Measurements from ENCODE around the gene PPP2R2B. TPM values are rescaled to one million over a fixed set of nuclear protein-coding genes. Genes with fewer than 3 reads are reported as not detected.

The PPP2R2B gene
- polyA plus RNA-seq, 1 donor (not counting 4 experiments of a cell fraction or from before 2014, with no cell fraction given), result 0.33 TPM

- Histone ChIP-seq H3K27me3 (ENCODE audit: control insufficient read depth, extremely low read depth, insufficient read depth, low read length) (no peaks in the 10 kb centered on the region), H3K4me3 (ENCODE audit: control insufficient read depth in 2 of 3, extremely low read depth in 1 of 3, insufficient read depth in 2 of 3, low read depth in 1 of 3, low read length in 3 of 3) (no peak overlapping the region), H2AFZ (ENCODE audit: control insufficient read depth, low read length) (no peak overlapping the region), H3K4me1 (ENCODE audit: control insufficient read depth, extremely low read depth, insufficient read depth, low read length) (no peaks in the 10 kb centered on the region), H3K9ac (ENCODE audit: control insufficient read depth, extremely low read depth, insufficient read depth, low read length) (no peak overlapping the region), H3K36me3 (ENCODE audit: control insufficient read depth in 2 of 2, extremely low read depth in 1 of 2, insufficient read depth in 2 of 2, low read length in 2 of 2) (no peaks in the 10 kb centered on the region), H3K27ac (ENCODE audit: control insufficient read depth, insufficient read depth, low read length) (no peak overlapping the region), H4K20me1 (ENCODE audit: control insufficient read depth, extremely low read depth, insufficient read depth, low read length) (no peaks in the 10 kb centered on the region), H3K4me2 (ENCODE audit: control insufficient read depth, extremely low read depth, insufficient read depth, low read depth, low read length) (no peak overlapping the region), H3K79me2 (ENCODE audit: control insufficient read depth, insufficient read depth, low read length) (no peaks in the 10 kb centered on the region), H3K9me3 (ENCODE audit: control insufficient read depth, low read depth, low read length) (no peaks in the 10 kb centered on the region), H3K9me1 (ENCODE audit: control insufficient read depth, extremely low read depth, insufficient read depth, low read length) (no peaks in the 10 kb centered on the region)
- DNase-seq (ENCODE audit: low read depth, low spot score) (no peak), FAIRE-seq (no peak)
- no peak for TF ChIP-seq EZH2 (IDR thresholded peaks at IDR 0.05; ENCODE audit: low read length)
- TF ChIP-seq, protein P1, sequence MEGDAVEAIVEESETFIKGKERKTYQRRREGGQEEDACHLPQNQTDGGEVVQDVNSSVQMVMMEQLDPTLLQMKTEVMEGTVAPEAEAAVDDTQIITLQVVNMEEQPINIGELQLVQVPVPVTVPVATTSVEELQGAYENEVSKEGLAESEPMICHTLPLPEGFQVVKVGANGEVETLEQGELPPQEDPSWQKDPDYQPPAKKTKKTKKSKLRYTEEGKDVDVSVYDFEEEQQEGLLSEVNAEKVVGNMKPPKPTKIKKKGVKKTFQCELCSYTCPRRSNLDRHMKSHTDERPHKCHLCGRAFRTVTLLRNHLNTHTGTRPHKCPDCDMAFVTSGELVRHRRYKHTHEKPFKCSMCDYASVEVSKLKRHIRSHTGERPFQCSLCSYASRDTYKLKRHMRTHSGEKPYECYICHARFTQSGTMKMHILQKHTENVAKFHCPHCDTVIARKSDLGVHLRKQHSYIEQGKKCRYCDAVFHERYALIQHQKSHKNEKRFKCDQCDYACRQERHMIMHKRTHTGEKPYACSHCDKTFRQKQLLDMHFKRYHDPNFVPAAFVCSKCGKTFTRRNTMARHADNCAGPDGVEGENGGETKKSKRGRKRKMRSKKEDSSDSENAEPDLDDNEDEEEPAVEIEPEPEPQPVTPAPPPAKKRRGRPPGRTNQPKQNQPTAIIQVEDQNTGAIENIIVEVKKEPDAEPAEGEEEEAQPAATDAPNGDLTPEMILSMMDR (optimal IDR thresholded peaks at IDR 0.05 in 1 of 3, IDR thresholded peaks at IDR 0.05 in 1 of 3, conservative IDR thresholded peaks at IDR 0.05 in 1 of 3; ENCODE audit: extremely low read depth in 1 of 3, insufficient read depth in 2 of 3, low read length in 3 of 3), result no peak
- dilution Hi-C loops (cut with MboI; ENCODE audit: extremely low pct_ligation_motif_present, low sequenced_read_pairs), result no loop called here
Observed at GRCh38 chr5:146921225-146921624, 42.7 kb upstream of the PPP2R2B start.

DNA sequence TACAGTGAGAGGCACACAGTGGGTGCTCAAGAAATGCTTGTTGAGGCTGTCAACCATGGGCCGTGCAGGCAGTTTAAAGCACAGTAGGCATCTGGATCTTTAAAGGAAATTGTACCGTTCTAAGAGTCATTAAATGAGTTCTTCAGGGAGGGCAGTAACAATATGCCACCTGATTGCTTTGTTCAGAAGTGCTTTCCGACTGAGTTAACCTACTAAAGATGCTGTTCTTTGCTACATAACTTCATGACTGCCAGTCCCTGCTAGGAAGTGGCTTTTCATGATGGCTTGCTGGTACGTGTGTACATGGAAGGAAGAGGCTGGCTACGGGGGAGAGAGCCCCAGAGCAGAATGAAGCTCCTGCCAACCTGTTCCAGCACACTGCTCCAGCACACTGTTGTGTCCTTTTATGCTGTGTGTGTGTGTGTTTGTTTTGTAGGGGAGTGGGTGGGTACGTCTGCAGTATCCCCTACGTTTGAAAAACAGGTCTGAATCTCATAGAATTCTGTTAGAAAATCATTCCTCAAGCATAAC, 41.9 kb upstream of the PPP2R2B start:
- Histone ChIP-seq H3K27ac (ENCODE audit: control insufficient read depth, insufficient read depth, low read length) (no peak overlapping the region), H4K20me1 (ENCODE audit: control insufficient read depth, extremely low read depth, insufficient read depth, low read length) (no peaks in the 10 kb centered on the region), H3K4me2 (ENCODE audit: control insufficient read depth, extremely low read depth, insufficient read depth, low read depth, low read length) (no peak overlapping the region), H2AFZ (ENCODE audit: control insufficient read depth, low read length) (no peak overlapping the region), H3K9me1 (ENCODE audit: control insufficient read depth, extremely low read depth, insufficient read depth, low read length) (no peaks in the 10 kb centered on the region), H3K4me3 (ENCODE audit: control insufficient read depth in 2 of 3, extremely low read depth in 1 of 3, insufficient read depth in 2 of 3, low read depth in 1 of 3, low read length in 3 of 3) (no peak overlapping the region), H3K36me3 (ENCODE audit: control insufficient read depth in 2 of 2, extremely low read depth in 1 of 2, insufficient read depth in 2 of 2, low read length in 2 of 2) (no peaks in the 10 kb centered on the region), H3K9me3 (ENCODE audit: control insufficient read depth, low read depth, low read length) (no peaks in the 10 kb centered on the region), H3K79me2 (ENCODE audit: control insufficient read depth, insufficient read depth, low read length) (no peaks in the 10 kb centered on the region), H3K9ac (ENCODE audit: control insufficient read depth, extremely low read depth, insufficient read depth, low read length) (no peak overlapping the region), H3K4me1 (ENCODE audit: control insufficient read depth, extremely low read depth, insufficient read depth, low read length) (no peaks in the 10 kb centered on the region), H3K27me3 (ENCODE audit: control insufficient read depth, extremely low read depth, insufficient read depth, low read length) (no peaks in the 10 kb centered on the region)
- DNase-seq (ENCODE audit: low read depth, low spot score), result no peak
- dilution Hi-C loops (cut with MboI; ENCODE audit: extremely low pct_ligation_motif_present, low sequenced_read_pairs), result no loop called here
- no peak for FAIRE-seq
- no peak for TF ChIP-seq EZH2 (IDR thresholded peaks at IDR 0.05; ENCODE audit: low read length)
- TF ChIP-seq, protein P1 (optimal IDR thresholded peaks at IDR 0.05 in 1 of 3, IDR thresholded peaks at IDR 0.05 in 1 of 3, conservative IDR thresholded peaks at IDR 0.05 in 1 of 3; ENCODE audit: extremely low read depth in 1 of 3, insufficient read depth in 2 of 3, low read length in 3 of 3), result no peak
